Measurements from ENCODE around the gene BTG3.

The BTG3 gene

GRCh38 chr21:17646790-17647189, 34.1 kb upstream of the BTG3 start:
- ChIA-PET POLR2A (ENCODE audit: low non-redundant PET) (no interaction called here), CTCF (no interaction called here)
- no peak overlapping the region for H3K27ac ChIP-seq
- DNase-seq (ENCODE audit: low spot score), result no peak
- no peak for TF ChIP-seq CTCF (conservative IDR thresholded peaks at IDR 0.05; ENCODE audit: low read depth)

- ChIA-PET CTCF (no interaction called here), POLR2A (ENCODE audit: low non-redundant PET) (no interaction called here)
- no peak overlapping the region for H3K27ac ChIP-seq
- TF ChIP-seq CTCF (conservative IDR thresholded peaks at IDR 0.05; ENCODE audit: low read depth), result no peak
- DNase-seq (ENCODE audit: low spot score), result no peak
Observed at GRCh38 chr21:17644186-17644585, 31.5 kb upstream of the BTG3 start.

DNA sequence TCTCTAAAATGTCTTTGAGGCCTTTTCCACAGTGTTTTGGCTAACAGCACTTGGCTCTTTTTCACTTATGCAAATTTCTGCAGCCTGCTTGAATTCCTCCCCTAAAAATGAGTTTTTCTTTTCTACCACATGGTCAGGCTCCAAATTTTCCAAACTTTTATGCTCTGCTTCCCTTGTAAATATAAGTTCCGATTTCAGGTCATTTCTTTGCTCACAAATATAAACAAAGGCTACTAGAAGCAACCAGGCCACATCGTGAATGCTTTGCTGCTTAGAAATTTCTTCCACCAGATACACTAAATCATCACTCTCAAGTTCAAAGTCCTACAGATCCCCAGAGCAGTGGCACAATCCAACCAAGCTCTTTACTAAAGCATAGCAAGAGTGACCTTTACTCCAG, 28.1 kb upstream of the BTG3 start:
- POLR2A ChIA-PET (ENCODE audit: low non-redundant PET), result no interaction called here
- H3K27ac ChIP-seq, result no peak overlapping the region
- no peak for TF ChIP-seq CTCF (conservative IDR thresholded peaks at IDR 0.05; ENCODE audit: low read depth)
- DNase-seq (ENCODE audit: low spot score), result no peak
- CTCF ChIA-PET, result interaction anchor here (0.7 kb wide), 1 partner anchor 252 kb away, joined by 3 read pairs; no protein-coding TSS in a partner anchor

GRCh38 chr21:17636711-17637110, 24.0 kb upstream of the BTG3 start:
- TF ChIP-seq CTCF (conservative IDR thresholded peaks at IDR 0.05; ENCODE audit: low read depth), result no peak
- no peak overlapping the region for H3K27ac ChIP-seq
- ChIA-PET CTCF (interaction anchor here (0.7 kb wide), 1 partner anchor 310 kb away, joined by 4 read pairs; no protein-coding TSS in a partner anchor), POLR2A (ENCODE audit: low non-redundant PET) (no interaction called here)
- DNase-seq (ENCODE audit: low spot score), result peak; percentile 3

DNA sequence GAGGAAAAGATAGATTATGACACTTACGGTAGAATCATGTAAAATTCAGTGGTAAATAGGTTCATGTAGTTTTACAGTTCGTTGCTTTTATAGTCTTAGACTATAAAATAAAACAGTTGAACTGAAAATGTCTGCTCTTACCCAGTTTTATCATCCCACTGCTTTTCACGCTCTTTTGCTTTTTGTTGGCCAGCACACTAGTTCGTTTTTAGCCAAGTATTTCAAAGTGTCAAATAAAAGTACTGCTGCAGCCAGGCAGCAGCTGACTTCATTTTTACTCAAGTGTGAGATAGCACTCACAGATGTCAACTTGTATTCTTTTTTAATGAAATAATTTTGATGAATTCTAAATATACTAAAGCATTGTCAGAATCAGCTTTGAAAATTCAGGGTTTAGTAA, 18.5 kb upstream of the BTG3 start:
- TF ChIP-seq CTCF (conservative IDR thresholded peaks at IDR 0.05; ENCODE audit: low read depth), result no peak
- POLR2A ChIA-PET (ENCODE audit: low non-redundant PET), result no interaction called here

GRCh38 chr21:17622018-17622417, 9.3 kb upstream of the BTG3 start:
- no peak for TF ChIP-seq CTCF (conservative IDR thresholded peaks at IDR 0.05; ENCODE audit: low read depth)
- POLR2A ChIA-PET (ENCODE audit: low non-redundant PET), result no interaction called here
- no peak for DNase-seq (ENCODE audit: low spot score)
- H3K27ac ChIP-seq, result no peak overlapping the region
- CTCF ChIA-PET, result no interaction called here

More for the DNA sequence above, 18.5 kb upstream of the BTG3 start:
- no peak overlapping the region for H3K27ac ChIP-seq
- CTCF ChIA-PET, result no interaction called here
- no peak for DNase-seq (ENCODE audit: low spot score)

GRCh38 chr21:17616831-17617230, 4.1 kb upstream of the BTG3 start:
- no peak overlapping the region for H3K27ac ChIP-seq
- DNase-seq (ENCODE audit: low spot score), result no peak
- no peak for TF ChIP-seq CTCF (conservative IDR thresholded peaks at IDR 0.05; ENCODE audit: low read depth)
- POLR2A ChIA-PET (ENCODE audit: low non-redundant PET), result no interaction called here
- CTCF ChIA-PET, result interaction anchor here (0.6 kb wide), 1 partner anchor 130 kb away, joined by 3 read pairs; no protein-coding TSS in a partner anchor
